NCI-H1092 treated with DMSO at 0.1 percent for 48 hours (cell line): ENCODE measurements around the gene TMA16.
A peak's percentile ranks its signal among the peaks of the same experiment; 100 is the strongest.
"Not testable (repeated sequence)": the region's sequence is repeated elsewhere in the genome, so short reads cannot be mapped to it uniquely, and the experiment has no call there.

Source experiments
- DNase-seq: peaks from one replicate; lab custom pipeline; 2025; lab: John Stamatoyannopoulos, UW

Gene TMA16

DNA sequence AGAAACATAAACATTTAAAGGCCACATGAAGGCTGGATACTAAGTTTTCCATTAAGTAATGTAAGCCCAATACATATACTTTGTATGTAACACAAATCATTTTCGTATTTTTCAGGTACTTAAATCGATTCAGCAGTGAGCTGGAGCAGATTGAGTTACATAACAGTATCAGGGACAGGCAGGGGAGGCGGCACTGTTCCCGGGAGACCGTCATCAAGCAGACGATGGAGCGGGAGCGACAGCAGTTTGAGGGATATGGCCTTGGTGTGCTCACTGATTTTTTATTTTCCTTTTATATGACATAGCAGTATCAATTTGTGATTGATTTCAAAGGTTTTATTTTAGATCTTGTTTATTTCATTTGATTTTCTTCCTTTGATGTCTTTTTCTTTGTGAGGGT lies 20.7 kb downstream of the TMA16 start:
- no peak for DNase-seq

DNA sequence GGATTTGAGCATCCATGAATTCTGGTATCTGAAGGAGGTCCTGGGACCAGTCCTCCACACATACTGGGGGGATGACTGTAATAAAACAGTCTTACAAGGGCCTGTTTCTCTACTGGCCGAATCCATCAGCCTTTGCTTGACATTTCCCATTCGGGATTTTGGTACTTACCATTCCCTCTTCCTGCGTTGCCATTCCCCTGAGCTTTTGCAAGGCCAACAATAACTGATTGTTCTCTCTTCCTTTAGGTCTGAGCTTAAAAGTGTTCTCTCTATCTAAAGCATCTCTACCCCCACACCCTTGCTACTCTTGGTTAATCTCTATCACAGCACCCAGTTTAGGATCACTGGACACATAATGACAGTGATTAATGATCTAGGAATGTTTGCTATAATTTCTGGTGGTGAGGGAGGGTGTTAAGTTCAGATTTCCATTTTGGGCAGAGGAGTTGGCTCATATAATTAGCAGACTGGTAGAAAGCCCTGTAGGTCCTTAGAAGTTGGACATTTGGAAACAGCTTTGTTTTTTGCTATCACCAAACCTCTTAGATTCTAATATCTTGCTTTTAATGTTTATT lies 29.4 kb downstream of the TMA16 start:
- DNase-seq = no peak

DNA sequence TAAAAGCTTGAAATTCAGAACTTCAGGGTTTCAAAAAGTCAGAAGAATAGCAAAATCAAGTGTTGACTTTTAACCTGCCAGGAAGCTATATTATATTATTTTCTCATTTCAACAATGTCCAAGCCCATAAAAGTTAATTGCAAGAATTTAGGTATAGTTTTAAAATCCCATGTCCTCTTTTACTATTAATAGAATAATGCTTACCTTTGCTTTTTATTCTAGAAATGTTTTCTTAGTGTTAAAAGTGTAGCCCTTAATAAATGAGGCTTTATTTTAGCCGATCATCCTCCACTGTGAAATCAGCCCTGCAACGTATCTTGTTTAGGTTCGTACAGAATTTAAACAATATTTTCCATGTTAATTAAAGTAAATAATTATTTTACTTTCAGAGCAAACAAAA lies 31.5 kb downstream of the TMA16 start:
- DNase-seq = no peak

DNA sequence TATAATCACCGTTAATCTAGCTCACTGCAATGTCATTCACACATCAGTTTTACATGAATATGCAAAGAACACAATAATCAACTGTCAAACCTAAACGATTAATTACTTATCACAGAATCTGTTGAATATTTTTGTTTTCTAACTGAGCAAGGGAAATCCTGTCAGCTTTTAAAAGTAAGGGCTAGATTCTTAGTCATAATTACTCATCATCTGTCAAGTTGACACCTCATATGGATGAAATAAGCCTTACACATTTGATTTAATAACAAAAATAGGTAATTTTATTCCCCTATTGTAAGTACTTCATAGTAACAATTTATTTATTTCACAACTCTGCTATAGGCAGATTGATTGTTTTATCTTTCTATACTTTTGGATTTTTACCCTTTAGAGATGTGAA lies 32.7 kb downstream of the TMA16 start:
- no peak for DNase-seq

DNA sequence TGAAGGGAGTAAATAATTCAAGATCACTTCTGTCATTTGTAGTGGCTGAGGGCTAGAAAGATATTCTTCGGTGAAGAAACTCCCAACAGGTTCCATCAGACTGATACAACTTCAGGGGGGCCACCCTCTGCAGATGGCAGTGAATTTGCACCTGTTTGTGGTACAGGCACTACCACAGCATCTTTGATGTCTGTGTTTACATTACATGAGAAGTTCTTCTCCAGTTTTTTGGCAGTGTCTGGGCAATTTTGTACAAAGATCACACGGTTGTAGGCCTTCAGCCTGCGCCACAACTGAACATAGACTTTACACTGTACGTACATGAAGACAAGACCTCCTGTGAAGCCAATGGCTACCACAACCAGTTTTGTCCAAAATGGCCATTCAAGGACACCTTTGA lies 34.2 kb downstream of the TMA16 start:
- DNase-seq = no peak

DNA sequence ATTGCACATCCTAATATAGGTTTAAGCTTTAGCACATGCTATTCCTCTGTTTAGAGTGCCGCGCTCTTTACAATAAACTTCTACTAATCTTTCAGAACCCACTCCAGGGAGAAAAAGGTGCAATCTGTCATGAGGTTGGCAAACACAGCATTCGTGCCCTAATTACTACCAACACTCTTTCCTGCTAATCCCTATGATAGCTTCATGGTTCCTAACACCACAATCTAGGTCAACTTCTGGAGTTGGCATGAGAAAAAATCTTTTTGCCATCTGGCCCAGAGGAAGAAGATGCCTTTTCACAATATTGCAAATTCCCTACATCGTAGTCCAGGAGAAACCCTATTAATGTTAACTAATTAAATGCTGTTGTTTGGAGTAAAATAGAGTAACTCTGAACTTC lies 39.6 kb downstream of the TMA16 start:
- no peak for DNase-seq

DNA sequence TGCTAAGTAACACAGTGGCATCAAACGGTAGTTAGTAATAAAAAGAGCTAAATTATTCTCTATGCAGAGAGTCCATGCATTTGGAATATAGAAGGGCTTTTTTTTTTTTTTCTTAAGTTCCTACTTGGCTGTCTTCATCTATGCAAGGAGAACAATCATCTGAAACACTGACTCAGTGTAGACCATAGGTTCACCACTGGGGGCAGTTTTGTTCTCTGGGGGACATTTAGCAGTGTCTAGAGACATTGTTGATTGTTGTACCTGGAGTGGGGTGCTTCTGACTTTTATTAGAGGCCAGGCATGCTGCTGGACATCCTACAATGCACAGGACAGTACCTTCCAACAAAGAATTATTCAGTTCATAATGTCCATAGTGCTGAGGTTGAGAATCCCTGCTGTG lies 41.2 kb downstream of the TMA16 start:
- no peak for DNase-seq

DNA sequence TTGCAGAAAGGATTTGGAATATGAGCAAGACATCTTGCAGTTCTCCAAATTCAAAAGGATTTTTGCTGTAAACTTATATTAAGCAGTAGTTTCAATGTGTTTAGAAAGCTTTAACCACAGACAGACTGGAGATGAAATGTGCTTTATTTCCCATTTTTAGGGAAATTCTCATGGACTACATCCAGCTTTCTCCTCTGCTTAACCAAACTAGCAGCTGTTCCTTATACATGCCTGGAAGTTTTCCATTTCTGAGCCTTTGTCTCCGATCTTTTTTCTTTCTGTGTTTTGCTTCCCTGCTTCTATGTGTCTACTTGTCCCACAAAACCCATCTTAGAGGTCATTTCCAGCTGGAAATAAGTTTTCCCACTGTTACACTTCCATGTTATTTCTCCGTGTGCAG lies 41.6 kb downstream of the TMA16 start:
- DNase-seq = no peak

DNA sequence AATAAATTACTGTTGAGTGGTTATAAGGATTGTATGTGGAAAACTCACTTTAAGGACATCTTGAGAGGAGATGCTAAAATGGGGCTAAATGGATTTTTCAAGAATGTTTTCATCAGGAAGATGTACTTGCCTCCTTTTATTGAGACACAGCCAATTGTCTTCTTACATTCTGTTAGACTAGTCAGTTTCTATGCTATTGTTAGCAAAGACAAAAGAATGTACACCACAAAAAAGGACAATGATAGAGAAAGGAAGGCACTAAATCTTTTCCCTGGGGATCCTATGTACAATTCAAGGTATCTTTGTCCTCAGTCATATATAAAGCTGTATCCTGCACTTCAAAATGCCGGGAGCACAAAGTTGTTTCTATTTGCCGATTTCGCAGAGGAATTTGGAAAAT lies 42.6 kb downstream of the TMA16 start:
- DNase-seq = no peak

DNA sequence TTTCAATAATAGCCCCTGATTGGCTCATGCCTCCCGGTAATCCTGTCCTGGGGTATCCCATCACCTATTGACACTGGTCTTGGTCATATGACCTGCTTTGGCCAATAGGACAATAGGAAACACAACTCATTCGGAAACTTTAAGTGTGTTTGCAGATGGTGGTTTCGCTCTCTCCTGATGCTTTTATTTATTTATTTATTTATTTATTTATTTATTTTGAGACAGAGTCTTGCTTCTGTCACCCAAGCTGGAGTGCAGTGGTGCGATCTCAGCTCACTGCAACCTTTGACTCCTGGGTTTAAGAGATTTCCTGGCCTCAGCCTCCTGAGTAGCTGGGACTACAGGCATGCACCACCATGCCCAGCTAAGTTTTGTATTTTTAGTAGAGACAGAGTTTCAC lies 44.3 kb downstream of the TMA16 start:
- DNase-seq = not testable (repeated sequence)

DNA sequence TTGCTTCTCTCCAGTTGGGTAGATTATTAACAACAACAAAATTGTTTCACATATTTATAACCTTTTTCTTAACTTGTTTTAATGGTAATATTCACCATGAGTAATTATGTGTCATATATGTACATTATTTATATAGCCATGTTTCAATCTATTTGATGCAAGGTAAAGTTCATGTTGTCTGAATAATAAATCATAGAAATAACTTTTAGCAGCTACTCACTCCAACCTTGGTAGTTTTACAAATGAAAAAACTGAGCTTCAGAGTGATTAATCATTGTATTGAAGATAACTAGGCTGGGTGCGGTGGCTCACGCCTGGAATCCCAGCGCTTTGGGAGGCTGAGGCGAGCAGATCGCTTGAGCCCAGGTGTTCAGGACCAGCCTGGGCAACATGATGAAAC lies 46.0 kb downstream of the TMA16 start:
- no peak for DNase-seq

DNA sequence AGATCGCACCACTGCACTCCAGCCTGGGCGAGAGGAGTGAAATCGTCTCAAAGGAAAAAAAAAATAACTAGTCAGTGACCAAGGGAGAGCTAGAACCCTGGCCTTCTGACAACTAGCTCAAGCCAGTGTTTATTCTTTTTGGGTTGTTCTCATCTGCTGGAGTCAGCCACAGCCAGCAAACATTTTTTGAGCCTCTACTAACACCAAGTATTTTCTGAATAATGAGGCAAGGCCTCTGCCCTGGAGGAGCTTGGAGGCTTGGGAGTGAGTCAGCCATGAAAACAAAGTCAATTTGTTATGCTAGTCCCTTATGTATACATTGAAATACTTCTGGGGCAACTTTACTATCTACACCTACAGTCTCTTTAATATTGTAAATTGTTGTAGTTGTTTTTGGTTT lies 46.5 kb downstream of the TMA16 start:
- no peak for DNase-seq

DNA sequence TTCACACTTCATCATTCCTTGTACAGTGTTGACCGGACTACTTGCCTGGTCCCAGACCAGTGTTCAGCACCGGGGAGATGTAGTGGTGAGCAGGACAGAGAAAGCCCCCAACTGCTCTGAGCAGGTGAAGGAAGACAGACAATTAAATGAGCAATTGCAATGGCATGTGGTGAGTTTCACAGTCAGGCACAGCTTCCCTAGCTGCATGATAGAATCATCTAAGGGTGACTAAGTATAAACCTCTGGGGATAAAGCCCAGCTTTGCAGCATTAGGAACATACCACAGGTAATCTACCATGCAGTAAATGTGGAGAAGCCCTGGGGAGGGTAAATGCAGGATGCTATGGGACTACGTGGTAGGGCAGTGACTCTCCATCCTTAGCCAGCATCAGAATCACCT lies 47.8 kb downstream of the TMA16 start:
- no peak for DNase-seq

DNA sequence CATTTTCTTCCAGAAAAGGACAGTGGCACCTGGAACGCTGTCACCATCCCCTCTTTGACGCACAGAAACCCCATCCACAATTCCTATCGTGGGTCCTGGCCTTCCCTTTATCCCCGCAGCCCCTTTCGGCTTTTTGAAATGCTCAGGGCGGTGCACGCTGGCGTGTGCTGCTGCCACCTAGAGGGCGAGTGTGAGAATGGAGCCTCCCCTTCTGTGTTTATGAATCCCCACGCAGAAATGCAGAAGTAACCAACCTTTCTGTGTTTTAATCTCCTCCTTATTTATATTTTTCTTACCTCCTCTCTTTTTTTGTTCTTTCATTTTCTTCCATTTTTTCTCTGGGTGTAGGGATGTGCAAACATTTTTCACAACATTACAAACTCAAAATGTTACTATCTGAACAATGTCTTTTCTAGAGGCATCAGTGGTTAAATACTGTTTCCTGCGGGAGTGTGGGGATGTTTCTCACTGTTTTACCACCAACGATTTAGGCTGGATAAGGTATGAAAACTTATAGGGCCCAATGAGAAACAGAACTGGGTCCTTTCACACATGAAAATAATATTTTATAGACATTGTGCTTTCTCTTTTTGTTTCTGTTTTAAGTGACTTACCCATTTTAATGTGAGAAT lies 50.0 kb downstream of the TMA16 start:
- DNase-seq = peak; percentile 37

DNA sequence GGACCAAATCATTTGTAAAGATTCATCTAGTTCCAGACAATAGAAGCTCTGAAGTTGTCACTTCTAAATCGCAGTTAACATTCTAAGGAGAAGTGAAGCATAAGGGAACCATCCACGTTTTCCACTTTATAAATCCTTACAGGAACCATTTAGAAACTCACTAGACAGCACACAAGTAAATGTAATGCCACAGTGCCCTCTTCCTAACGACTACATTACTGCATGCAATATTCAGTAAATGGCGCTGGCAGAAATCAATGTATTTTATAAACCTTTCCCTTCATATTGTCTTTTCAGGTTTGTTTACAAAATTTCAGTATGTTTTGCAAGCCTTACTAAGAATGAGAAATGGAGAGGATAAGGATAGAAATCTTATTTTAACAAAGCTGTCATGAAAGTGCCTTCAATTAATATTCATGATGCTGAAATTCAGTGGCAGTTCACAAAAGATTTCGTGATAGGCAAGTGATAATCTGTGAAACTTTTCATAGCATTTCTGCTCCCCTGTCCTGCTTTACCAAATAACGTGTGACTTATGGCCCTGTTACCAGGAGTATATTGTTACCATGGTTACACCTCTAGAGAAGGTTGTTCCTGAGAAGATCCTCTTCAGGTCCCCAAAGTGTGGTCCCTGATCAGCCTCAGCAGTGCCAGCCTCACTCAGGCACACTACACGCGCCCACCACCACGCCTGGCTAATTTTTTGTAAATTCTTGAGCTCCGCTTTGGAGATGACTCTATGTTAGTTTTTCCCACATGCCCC lies 54.2 kb downstream of the TMA16 start:
- DNase-seq = peak; percentile 44

DNA sequence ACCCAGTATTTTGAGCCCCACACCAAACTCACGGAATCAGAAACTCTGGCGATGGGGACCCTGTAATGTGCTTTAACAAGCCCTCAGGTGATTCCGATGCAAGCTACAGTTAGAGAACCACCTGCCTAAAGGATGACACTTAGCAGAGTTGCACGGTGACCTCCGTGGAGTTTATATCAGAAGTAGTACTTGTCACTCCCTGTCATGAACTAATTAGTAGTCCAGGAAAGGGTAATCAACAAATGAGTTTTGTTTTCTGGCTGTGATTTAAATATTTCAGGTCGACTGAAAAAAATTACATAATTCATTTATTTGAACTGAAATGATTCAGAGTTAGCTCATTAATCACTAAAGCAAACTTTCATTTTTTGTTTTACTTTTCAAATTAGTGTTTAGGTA lies 56.4 kb downstream of the TMA16 start:
- no peak for DNase-seq

DNA sequence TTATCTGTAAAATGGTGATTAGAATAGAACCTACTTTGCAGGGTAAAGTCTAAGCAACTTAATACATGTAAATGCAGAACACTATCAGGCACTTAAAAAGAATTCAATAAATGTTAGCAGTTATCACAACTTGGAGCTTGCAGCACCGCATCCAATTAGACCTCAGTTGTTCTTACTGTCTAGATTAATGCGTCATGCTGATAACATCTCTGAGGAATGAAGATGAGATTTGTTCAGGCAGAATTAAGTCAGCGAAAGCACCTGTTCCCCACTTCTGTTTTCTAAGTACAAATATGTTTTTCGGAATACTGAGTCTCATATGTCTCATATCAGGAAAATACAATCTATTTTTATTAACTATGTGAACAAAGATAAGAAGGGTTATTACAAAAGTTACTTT lies 58.7 kb downstream of the TMA16 start:
- DNase-seq = no peak

DNA sequence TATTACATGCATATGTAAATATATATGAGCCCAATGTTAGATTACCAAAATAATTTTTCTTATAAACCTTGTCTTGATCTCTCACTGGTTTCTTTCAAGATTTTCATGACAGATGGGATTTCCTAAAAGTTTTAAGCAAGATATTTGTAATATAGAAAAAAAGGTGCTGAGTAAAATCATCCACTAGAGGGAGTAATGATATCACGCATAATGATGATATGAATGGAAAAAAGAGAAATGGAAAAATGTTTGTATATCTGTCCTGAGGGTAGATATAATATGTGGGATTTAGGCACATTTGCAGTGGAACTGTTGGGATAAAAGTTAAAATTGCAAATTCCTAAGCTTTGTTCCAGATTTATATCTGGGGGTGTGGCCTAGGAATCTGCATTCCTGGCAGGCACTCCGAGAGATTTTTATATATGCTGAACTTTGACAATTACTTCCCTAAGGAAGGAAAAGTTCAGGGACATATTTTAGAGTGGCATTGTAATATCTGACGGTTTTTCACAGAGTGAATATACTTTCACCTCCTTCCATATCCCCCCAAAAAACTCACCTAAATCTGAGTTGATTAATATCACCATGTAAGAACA lies 60.5 kb downstream of the TMA16 start:
- DNase-seq = peak; percentile 18

DNA sequence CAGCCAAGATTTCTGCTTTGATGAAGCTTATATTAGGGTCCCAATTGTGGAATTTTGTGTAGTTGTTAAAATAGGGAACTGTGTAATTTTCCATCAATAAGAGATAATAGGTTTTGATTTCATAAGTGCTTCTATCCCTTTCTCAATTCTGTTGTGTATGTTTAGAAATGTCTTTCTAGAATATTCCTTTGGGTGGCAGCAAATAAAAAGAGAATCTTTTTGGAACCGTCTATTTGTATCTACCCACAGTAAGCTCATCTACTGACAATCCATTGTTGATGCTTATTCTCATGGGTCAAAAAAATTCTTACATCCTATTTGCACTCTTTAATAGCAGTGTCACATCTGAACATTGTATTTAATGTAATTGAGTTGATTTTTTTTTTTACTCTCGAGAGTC lies 61.7 kb downstream of the TMA16 start:
- no peak for DNase-seq

DNA sequence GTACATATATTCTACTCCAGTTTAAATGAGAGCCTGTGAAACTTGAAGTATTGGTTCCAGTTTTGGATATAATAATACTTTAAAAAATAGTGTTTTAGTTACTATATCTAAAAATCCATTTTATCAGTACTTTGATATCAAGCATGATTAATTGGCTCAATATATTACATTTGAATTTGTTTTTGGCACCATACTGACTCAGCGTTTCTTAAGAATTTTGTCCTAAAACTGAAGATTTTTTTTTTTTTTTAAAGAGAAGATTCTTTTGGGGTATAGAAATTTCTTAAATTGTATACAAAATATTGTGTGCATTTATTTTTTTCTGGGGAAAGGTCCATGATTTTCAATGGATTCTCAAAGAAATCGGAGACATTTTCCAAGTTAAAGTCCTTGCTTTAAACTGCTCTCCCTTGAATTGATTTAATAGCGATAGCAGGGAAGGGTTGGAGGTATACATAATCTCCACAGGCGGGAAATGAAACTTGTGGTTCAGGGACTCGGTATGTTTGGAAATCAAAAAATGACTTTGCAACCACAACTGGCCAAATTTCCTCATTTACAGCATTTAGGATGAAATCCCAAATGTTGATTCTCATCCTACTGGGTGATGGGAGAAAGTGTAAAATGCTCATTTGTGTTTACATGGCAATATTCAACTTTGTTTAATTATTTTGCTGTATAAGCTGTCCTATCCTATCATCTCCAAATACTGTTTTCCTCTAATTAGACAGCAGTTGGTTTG lies 62.3 kb downstream of the TMA16 start:
- DNase-seq = no peak

DNA sequence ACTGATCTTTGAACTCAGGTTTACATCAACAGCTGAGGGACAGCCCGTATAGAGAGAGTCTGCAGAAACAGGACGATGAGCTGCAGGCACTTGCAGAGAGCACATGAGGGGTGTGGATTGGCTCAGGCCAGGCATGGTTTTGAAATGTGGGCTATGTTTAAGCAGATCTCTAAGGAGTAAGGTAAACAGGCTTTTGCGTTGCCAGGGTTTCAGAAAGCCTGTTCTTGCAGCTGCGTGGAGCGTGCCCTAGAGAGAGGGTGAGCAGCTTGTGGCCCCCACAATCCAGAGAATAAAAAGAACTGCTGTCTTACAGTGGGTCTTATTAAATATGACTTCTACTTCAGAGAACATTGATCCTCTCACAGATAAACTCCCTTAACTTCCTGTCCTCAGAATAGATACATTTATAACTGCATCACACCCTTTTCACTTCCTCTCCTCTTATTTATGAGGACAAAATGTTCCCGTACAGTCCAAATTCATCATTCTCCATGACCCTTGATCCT lies 64.1 kb downstream of the TMA16 start:
- no peak for DNase-seq

DNA sequence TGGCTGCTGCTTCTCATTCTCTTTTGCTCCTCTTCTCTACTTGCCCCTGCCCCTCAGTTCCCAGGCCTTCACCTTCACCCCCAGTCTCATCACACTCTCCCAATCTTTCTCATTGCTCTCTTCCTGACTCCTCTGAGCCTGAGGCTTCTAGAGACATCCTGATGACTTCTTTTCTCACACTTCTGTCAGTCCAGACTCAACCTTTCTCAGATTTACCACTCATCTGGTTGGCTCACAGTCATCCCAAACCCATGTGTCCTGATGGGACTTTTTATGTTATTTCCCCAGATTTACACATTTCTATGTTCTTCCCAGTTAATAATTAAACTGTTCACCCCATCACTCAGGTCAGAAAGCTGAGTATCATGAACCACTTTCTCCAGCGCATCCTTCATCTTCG lies 68.0 kb downstream of the TMA16 start:
- DNase-seq = no peak
